MM.1S (cell line): ENCODE measurements around the gene FAM228B.
"Not testable (repeated sequence)": the region's sequence is repeated elsewhere in the genome, so short reads cannot be mapped to it uniquely, and the experiment has no call there.

ENCODE experiments used
- DNase-seq: peaks from one replicate; pipeline ENCODE4 v3.0.0-alpha.2; 2015
- H2AFZ ChIP-seq: fragments of 300-600 bp; sonication (generic); 2 replicates; pipeline ENCODE4 v1.6.0; 2016; ENCODE audit warnings: antibody characterized with exemption, low read length
- H3F3A ChIP-seq: fragments of 300-600 bp; sonication (generic); 2 replicates; pipeline ENCODE4 v1.6.1; 2016; ENCODE audit warnings: mild to moderate bottlenecking, antibody characterized with exemption, low read length, moderate library complexity, mixed read lengths; ENCODE audit not compliant: insufficient read depth
- H3K27ac ChIP-seq: fragments of 300-600 bp; sonication (generic); 2 replicates; pipeline ENCODE4 v1.5.1; 2016; ENCODE audit warnings: mild to moderate bottlenecking, low read length
- H3K27me3 ChIP-seq: fragments of 300-600 bp; sonication (generic); replicated peaks from 2 replicates; pipeline ENCODE4 v1.6.0; 2016; ENCODE audit warnings: low read length; ENCODE audit not compliant: insufficient read depth
- H3K36me3 ChIP-seq: fragments of 300-600 bp; sonication (generic); replicated peaks from 2 replicates; pipeline ENCODE4 v1.6.1; 2016; ENCODE audit warnings: mild to moderate bottlenecking, low read length, mixed read lengths; ENCODE audit not compliant: insufficient read depth
- H3K4me1 ChIP-seq: fragments of 300-600 bp; sonication (generic); 2 replicates; pipeline ENCODE4 v1.6.1; 2016; ENCODE audit warnings: low read length, mixed read lengths
- H3K4me2 ChIP-seq: fragments of 300-600 bp; sonication (generic); 2 replicates; pipeline ENCODE4 v1.6.0; 2016; ENCODE audit warnings: low read depth, low read length
- H3K4me3 ChIP-seq: fragments of 300-600 bp; sonication (generic); 2 replicates; pipeline ENCODE4 v1.5.1; 2016; ENCODE audit warnings: low read length, mixed read lengths
- H3K79me2 ChIP-seq: fragments of 300-600 bp; sonication (generic); 2 replicates; pipeline ENCODE4 v1.6.1; 2016; ENCODE audit warnings: mixed run types, low read length, mixed read lengths
- H3K9ac ChIP-seq: fragments of 300-600 bp; sonication (generic); 2 replicates; pipeline ENCODE4 v1.6.1; 2016; ENCODE audit warnings: low read length, mixed read lengths
- H3K9me2 ChIP-seq: fragments of 300-600 bp; sonication (generic); replicated peaks from 2 replicates; pipeline ENCODE4 v1.6.1; 2016; ENCODE audit warnings: mild to moderate bottlenecking, low read length, mixed read lengths; ENCODE audit not compliant: insufficient read depth
- H3K9me3 ChIP-seq: fragments of 300-600 bp; sonication (generic); replicated peaks from 2 replicates; pipeline ENCODE4 v1.6.1; 2016; ENCODE audit warnings: mild to moderate bottlenecking, low read length, mixed read lengths; ENCODE audit not compliant: insufficient read depth
- H4K20me1 ChIP-seq: fragments of 300-600 bp; sonication (generic); 2 replicates; pipeline ENCODE4 v1.6.1; 2016; ENCODE audit warnings: mild to moderate bottlenecking, low read length, moderate library complexity, mixed read lengths; ENCODE audit not compliant: insufficient read depth
- CTCF ChIP-seq: fragments of 300-600 bp; sonication (generic); IDR thresholded peaks from 2 replicates; pipeline ENCODE4 v1.5.1; 2016; ENCODE audit warnings: antibody characterized with exemption, low read length, mixed read lengths
- EZH2 ChIP-seq: fragments of 300-600 bp; sonication (generic); optimal IDR thresholded peaks from 2 replicates; pipeline ENCODE3; 2017; ENCODE audit warnings: low read depth, mild to moderate bottlenecking, antibody characterized with exemption, low read length, mixed read lengths
- EZH2phosphoT487 ChIP-seq: fragments of 300-600 bp; sonication (generic); IDR thresholded peaks from 2 replicates; pipeline ENCODE4 v1.6.1; 2018; ENCODE audit warnings: antibody characterized with exemption, low read length

The FAM228B gene

GRCh38 chr2:24191848-24192247 lies 68.6 kb downstream of the FAM228B start:
- no peaks in the 10 kb centered on the region for H3K9me3 ChIP-seq
- H2AFZ ChIP-seq: no peak overlapping the region
- H3K4me3 ChIP-seq: no peak overlapping the region
- no peaks in the 10 kb centered on the region for H3K27me3 ChIP-seq
- no peak overlapping the region for H3K9ac ChIP-seq
- H3K4me1 ChIP-seq: no peaks in the 10 kb centered on the region
- no peaks in the 10 kb centered on the region for H3F3A ChIP-seq
- no peak for TF ChIP-seq EZH2phosphoT487
- TF ChIP-seq CTCF: no peak
- TF ChIP-seq EZH2: no peak
- H3K4me2 ChIP-seq: no peak overlapping the region
- H3K27ac ChIP-seq: no peak overlapping the region
- no peaks in the 10 kb centered on the region for H3K36me3 ChIP-seq
- no peaks in the 10 kb centered on the region for H3K79me2 ChIP-seq
- H4K20me1 ChIP-seq: no peaks in the 10 kb centered on the region
- H3K9me2 ChIP-seq: no peaks in the 10 kb centered on the region
- no peak for DNase-seq

GRCh38 chr2:24197213-24197612 lies 73.9 kb downstream of the FAM228B start:
- H3K4me1 ChIP-seq, H3K79me2 ChIP-seq, H3K4me2 ChIP-seq, H3K27ac ChIP-seq, H2AFZ ChIP-seq, H3K36me3 ChIP-seq, H3F3A ChIP-seq, H3K9ac ChIP-seq, H3K9me3 ChIP-seq, H3K27me3 ChIP-seq, DNase-seq, H4K20me1 ChIP-seq, H3K4me3 ChIP-seq, H3K9me2 ChIP-seq: not testable (repeated sequence)

- Histone ChIP-seq H3K9ac (no peak overlapping the region), H3K36me3 (no peaks in the 10 kb centered on the region), H3K4me3 (no peak overlapping the region), H3K4me1 (no peaks in the 10 kb centered on the region), H3K9me2 (no peaks in the 10 kb centered on the region), H3K4me2 (no peak overlapping the region), H3K9me3 (no peaks in the 10 kb centered on the region), H3K27ac (no peak overlapping the region), H3F3A (no peaks in the 10 kb centered on the region), H2AFZ (no peak overlapping the region), H3K79me2 (no peaks in the 10 kb centered on the region), H4K20me1 (no peaks in the 10 kb centered on the region), H3K27me3 (no peaks in the 10 kb centered on the region)
- no peak for TF ChIP-seq EZH2
- TF ChIP-seq CTCF: no peak
- no peak for TF ChIP-seq EZH2phosphoT487
- DNase-seq: no peak
Measured at GRCh38 chr2:24199968-24200590, 76.8 kb downstream of the FAM228B start.

GRCh38 chr2:24200799-24201198 lies 77.5 kb downstream of the FAM228B start:
- no peak for DNase-seq
- Histone ChIP-seq H3K27me3 (no peaks in the 10 kb centered on the region), H3K79me2 (no peaks in the 10 kb centered on the region), H3K9me2 (no peaks in the 10 kb centered on the region), H2AFZ (no peak overlapping the region), H3K36me3 (no peaks in the 10 kb centered on the region), H3K9ac (no peak overlapping the region), H3F3A (no peaks in the 10 kb centered on the region), H3K4me2 (no peak overlapping the region), H3K4me1 (no peaks in the 10 kb centered on the region), H3K27ac (no peak overlapping the region), H3K4me3 (no peak overlapping the region), H4K20me1 (no peaks in the 10 kb centered on the region), H3K9me3 (no peaks in the 10 kb centered on the region)
- TF ChIP-seq EZH2phosphoT487 (no peak), EZH2 (no peak)
